ENCODE data around the gene MAZ. TPM values are rescaled to one million over a fixed set of nuclear protein-coding genes. Genes with fewer than 3 reads are reported as not detected.
"Not testable (repeated sequence)": the region's sequence is repeated elsewhere in the genome, so short reads cannot be mapped to it uniquely, and the experiment has no call there.

MAZ gene
- total RNA-seq, 1 donor from 2014 or later = 74.0 TPM

GRCh38 chr16:29815793-29816693 lies 9.7 kb downstream of the MAZ start, which contains the start of gene PAGR1:
PAGR1 (plus strand) TSS chr16:29816152; CDS start chr16:29816526, 374 bp downstream.
- ATAC-seq (ENCODE audit: poor library complexity) (peak; percentile 82), DNase-seq (peak; percentile 99)
- intact Hi-C loops (cut with DNase I) = loop anchor here (10.0 kb wide), 1 partner anchor 179 kb away; the partner anchor contains the start of genes HIRIP3 and INO80E

GRCh38 chr16:29816694-29817441 lies 10.5 kb downstream of the MAZ start:
- ATAC-seq (ENCODE audit: poor library complexity) (peak; percentile 54), DNase-seq (peak; percentile 82)
- intact Hi-C loops (cut with DNase I) = loop anchor here (10.0 kb wide), 1 partner anchor 178 kb away; the partner anchor contains the start of genes HIRIP3 and INO80E

DNA sequence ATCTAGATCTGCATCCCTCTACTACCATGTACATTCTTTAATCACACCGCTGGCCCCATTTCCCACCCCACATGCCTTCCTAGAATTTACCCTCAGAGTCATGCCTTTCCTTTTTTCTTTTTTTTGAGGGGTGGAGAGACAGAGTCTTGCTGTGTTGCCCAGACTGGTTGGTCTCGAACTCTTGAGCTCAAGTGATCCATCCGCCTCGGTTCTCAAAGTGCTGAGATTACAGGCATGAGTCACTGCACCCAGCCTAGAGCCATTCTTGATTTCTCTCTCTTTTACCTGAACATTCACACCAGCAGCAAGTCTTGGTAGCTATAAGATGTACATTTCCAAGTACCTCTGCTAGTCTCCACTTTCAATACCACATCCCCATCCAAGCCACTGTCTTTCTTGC lies 11.8 kb downstream of the MAZ start:
- ATAC-seq (ENCODE audit: poor library complexity) = no peak
- DNase-seq = no peak

GRCh38 chr16:29819506-29819905 lies 13.2 kb downstream of the MAZ start:
- no peak for DNase-seq
- intact Hi-C loops (cut with DNase I) = loop anchor here (10.0 kb wide), 1 partner anchor 175 kb away; the partner anchor contains the start of genes HIRIP3 and INO80E
- ATAC-seq (ENCODE audit: poor library complexity) = no peak

More for the DNA sequence above, 11.8 kb downstream of the MAZ start:
- intact Hi-C loops (cut with DNase I) = loop anchor here (10.0 kb wide), 1 partner anchor 177 kb away; the partner anchor contains the start of genes HIRIP3 and INO80E

DNA sequence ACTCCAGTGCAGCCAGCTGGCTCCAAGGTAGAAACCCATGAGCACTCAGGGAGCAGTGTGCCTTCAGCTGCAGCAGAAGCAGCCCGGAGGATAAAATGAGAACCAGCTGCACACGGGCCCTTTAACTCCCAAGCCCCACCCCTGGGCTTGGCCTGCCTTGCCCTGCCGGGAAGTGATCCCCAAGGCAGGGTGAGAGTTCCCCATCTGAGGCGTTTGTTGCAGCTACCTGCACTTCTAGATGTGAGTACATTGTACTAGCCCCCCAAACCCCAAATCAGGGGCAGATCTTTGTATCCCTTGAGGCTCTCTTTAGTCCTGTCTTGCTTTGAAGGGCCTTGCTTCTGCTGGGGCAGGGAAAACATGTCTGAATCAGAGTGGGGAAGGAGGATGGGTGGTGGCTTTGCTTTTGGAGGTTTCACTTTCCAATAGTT lies 14.0 kb downstream of the MAZ start, which contains the start of gene MVP:
TSS of gene MVP (plus strand) at position 192 of the 431 bp plus-strand sequence. CDS start 10,088 bp downstream, outside the sequence.
- peak; percentile 41 for ATAC-seq (ENCODE audit: poor library complexity)
- intact Hi-C loops (cut with DNase I) = no loop called here
- DNase-seq = peak; percentile 82

GRCh38 chr16:29820730-29821642 lies 14.7 kb downstream of the MAZ start:
- DNase-seq = peak; percentile 62
- ATAC-seq (ENCODE audit: poor library complexity) = peak; percentile 4

DNA sequence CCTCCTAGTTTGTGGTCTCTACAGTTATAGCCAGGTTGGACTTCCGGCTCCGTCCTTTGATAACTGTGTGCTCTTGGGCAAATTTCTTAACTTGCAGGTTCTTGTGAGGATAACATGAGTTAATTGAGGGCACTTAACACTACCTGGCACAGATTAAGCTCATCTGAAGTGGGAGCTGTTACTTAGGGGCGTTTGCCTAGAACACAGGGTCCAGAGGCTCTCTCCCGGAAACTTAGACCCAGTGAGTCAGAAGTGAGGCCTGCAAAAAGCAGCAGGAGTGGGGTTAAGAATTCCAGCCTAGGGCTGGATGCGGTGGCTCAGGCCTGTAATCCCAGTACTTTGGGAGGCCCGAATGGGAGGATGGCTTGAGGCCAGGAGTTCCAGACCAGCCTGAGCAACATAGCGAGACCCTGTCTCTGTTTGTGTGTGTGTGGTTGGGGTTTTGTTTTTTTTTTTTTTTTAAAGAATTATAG lies 15.3 kb downstream of the MAZ start:
- ATAC-seq (ENCODE audit: poor library complexity) (no peak), DNase-seq (no peak)
- intact Hi-C loops (cut with DNase I) = no loop called here

More at GRCh38 chr16:29820730-29821642, 14.7 kb downstream of the MAZ start:
- intact Hi-C loops (cut with DNase I) = no loop called here

GRCh38 chr16:29824589-29825144 lies 18.3 kb downstream of the MAZ start:
- intact Hi-C loops (cut with DNase I) = no loop called here
- ATAC-seq (ENCODE audit: poor library complexity) (peak; percentile 42), DNase-seq (no peak)

DNA sequence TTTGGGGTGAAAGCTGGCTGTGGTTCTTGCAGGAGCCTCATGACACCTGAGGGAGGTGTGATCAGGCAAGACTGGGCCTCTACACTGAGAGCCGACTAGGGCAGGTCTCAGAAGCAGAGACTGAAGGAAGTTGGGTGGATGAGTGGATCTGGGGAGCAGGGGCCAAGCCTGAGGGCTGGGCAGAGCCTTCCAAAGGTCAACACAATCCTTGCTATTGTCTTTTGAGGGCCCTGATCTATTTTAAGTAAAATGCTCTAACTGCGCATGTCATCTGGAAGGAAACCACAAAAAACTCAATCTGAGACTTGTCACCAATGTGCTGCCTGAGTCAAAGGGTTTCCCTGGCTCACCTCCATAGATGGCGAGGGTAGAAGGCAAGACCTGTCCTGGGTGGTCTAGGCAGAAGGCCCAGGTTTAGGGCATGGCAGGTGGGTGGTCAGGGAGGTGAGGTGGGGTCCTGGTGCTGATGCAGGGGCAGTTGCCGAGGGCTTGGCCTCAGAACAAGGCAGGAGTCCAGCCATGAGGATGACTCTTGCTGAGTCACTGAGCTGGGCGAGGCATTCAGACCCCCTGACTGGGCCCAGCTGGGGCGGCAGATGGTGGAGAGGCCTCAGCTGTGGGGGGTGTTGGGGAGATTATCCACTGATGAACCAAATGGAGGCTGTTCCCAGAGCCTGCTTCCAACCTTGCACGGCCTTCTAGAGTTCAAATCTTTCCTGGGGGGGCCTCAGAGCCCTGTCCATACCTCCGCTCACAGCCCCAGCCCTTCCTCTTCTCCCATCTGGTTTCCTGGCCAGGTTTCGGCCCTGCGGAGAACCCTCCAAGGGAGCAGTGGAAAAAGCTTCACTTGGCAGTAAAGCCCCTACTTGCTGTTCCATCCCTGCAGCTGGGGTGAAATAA lies 19.1 kb downstream of the MAZ start:
- DNase-seq (peak; percentile 62), ATAC-seq (ENCODE audit: poor library complexity) (peak; percentile 65)
- intact Hi-C loops (cut with DNase I) = no loop called here

- intact Hi-C loops (cut with DNase I) = no loop called here
- ATAC-seq (ENCODE audit: poor library complexity) = no peak
These were observed 20.0 kb downstream of the MAZ start for GRCh38 chr16:29826342-29826695.

GRCh38 chr16:29830774-29831173 lies 24.4 kb downstream of the MAZ start:
- intact Hi-C loops (cut with DNase I) = no loop called here
- ATAC-seq (ENCODE audit: poor library complexity) (no peak), DNase-seq (no peak)

More at GRCh38 chr16:29826342-29826695, 20.0 kb downstream of the MAZ start:
- no peak for DNase-seq

GRCh38 chr16:29831490-29831889 lies 25.2 kb downstream of the MAZ start:
- DNase-seq (peak; percentile 62), ATAC-seq (ENCODE audit: poor library complexity) (peak; percentile 86)
- intact Hi-C loops (cut with DNase I) = no loop called here

- DNase-seq; intact Hi-C loops (cut with DNase I); ATAC-seq (ENCODE audit: poor library complexity): not testable (repeated sequence)
These were observed 26.9 kb downstream of the MAZ start for GRCh38 chr16:29833219-29833618.

DNA sequence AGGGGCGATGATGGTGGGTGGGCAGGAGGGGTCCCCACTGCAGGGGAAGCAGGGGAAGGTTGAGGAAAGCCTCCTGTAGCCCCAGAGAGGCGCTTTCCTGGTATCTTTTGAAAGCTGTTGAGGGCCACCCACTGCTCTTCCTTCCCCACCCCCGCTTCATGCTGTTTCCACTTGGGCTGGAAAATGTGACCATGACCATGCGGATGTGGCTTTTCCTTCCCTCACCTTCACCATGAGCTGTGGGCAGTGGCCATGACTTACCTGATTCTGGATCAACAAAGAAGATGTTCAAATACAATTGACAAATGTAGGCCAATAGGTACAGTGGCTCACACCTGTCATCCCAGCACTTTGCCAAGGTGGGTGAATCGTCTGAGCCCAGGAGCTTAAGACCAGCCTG lies 27.8 kb downstream of the MAZ start:
- intact Hi-C loops (cut with DNase I) = loop anchor here (2.0 kb wide), 1 partner anchor 49 kb away; no protein-coding TSS in a partner anchor
- no peak for DNase-seq
- ATAC-seq (ENCODE audit: poor library complexity) = no peak

DNA sequence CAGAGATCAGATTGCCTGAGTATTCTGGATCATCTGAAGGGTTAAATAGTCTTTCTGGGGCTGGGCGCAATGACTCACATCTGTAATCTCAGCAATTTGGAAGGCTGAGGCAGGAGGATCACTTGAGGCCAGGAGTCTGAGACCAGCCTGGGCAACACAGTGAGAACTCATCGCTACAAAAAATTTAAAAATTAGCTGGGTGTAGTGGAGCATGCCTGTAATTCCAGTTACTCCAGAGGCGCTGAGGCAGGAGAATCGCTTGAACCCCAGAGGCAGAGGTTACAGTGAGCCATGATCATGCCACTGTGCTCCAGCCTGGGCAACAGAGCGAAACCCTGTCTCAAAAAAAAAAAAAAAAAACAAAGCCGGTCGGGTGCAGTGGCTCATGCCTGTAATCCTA lies 29.6 kb downstream of the MAZ start:
- ATAC-seq (ENCODE audit: poor library complexity) (no peak), DNase-seq (no peak)
- intact Hi-C loops (cut with DNase I) = loop anchor here (2.0 kb wide), 1 partner anchor 51 kb away; no protein-coding TSS in a partner anchor

GRCh38 chr16:29836623-29837022 lies 30.3 kb downstream of the MAZ start:
- intact Hi-C loops (cut with DNase I) = no loop called here
- no peak for DNase-seq
- ATAC-seq (ENCODE audit: poor library complexity) = no peak
